ENCODE data around the gene LRRK1.
"Not testable (repeated sequence)": the region's sequence is repeated elsewhere in the genome, so short reads cannot be mapped to it uniquely, and the experiment has no call there.

The LRRK1 gene

GRCh38 chr15:101078669-101079323 is 159.6 kb downstream of the LRRK1 start:
- DNase-seq: no peak

DNA sequence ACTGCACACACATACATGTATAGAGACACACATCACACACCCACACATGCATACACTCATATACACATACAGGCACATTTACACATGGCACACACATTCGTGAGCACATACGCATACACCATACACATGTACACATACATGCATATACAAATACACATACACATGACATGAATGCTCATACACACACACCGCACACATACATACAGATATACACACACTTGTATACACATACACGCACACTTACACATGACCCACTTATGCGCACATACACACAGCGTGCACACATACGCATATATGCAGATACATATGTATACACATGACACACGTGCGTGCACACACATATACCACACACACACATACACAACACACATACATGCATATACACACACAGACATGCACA is 162.7 kb downstream of the LRRK1 start:
- no peak for DNase-seq

DNA sequence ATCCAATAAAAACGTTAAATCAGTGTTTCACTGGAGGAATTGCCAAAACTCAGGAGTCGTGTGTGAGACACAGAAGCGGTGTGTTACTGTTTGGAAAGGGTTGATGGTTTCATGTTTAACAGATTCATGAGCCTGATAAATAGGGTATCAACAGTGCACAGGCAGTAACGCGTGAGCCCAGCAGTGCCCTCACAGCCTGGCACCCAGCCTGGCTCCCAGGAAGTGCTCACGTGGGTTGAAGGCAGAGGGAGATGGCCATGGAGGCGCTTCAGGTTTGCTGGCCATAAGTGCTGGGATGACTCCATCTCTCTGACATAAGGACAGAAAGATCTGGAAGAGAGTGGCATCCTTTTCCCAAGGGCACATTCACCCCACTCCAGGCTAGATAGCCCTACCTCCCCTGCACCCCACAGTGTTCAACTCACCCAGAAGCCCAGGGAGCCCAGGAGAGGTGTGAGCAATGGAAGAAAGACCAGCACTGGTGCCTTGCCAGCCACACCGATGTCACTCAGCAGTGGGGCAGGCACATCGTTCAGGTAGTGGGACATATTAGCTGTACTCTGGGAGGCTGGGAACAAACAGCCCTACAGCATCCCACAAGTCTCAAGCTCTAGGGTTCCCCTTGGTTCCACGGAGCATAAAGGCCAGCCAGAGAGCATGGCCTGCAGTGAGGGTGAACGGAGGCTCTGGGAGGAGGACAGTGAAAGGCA is 164.3 kb downstream of the LRRK1 start:
- DNase-seq: no peak

- DNase-seq: no peak
Measured at GRCh38 chr15:101084801-101085200, 165.6 kb downstream of the LRRK1 start.

DNA sequence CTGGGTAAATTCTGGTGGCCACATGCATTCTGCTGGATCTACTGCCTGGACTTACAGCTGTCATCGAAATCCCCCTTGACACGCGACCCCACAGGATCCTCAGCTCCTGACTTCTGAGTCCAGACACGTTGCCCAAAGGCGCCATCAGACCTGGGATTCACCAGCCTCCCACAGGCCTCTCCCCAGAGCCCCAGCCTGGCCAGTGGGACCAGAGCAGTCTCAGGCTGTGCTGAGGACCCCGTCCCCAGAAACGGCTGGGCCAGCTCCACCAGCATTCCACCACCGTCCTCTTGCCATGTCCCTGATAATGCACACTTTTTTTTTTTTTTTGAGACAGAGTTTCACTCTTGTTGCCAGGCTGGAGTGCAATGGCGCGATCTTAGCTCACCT is 166.1 kb downstream of the LRRK1 start:
- DNase-seq: no peak

- DNase-seq: no peak
Measured at GRCh38 chr15:101086394-101087171, 167.4 kb downstream of the LRRK1 start.

- DNase-seq: no peak
Measured at GRCh38 chr15:101087172-101087769, 168.1 kb downstream of the LRRK1 start.

DNA sequence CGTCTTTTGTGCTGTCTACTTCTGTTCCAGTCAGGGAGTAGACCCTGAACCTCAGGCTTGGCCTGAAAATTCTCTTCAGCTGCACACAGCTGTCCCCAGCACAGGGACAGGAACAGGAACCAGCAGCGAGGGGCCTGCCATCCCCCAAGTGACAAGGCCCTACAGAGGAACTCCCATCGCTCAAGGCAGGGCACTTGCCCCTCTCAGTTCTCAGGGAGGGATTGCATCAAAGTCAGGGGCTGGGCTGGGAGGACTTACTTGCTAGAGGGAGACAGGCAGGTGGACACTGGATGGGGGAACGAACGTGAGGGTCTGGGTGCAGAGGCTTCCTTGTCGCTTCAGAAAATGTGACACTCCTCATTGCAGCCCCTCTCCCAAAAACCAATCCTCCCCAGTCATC is 169.1 kb downstream of the LRRK1 start:
- no peak for DNase-seq

DNA sequence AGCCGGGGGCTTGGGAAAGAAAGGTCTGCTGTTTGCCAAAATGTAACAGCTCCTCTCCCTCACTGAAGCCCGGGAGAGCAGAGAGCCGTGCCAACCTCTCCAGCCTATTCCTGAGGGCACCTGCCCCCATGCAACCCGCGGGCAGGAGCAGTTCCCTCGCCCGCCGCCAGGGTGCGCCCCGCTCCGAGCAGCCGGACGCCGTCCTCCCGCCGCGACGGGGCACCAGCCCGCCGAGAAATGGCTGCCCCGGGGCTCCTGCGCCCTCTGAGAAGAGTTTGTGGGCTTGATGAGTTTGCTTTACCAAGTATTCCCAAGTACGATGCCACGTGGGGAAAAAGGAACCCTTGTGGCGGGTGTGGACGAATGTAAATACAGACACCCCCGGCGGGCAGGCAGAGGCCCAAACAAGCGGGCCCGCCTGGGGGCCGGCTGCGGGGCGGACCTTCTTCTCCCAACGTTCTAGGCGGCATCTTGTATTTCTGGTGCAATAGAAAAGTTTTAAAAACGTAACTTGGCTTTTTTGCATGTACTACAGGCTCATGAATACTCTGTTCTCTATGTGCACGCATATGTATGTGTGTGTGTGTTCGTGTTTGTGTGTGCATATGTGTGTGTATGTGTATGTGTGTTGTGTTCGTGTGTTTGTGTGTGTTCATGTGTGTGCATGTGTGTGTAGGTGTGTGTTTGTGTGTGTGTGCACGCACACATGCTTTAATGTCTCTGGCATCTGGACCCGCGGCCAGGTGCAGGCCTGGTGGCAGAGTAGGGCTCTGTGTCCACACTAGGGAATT is 169.8 kb downstream of the LRRK1 start:
- peak; percentile 55 for DNase-seq

- DNase-seq: no peak
Measured at GRCh38 chr15:101089579-101090427, 170.6 kb downstream of the LRRK1 start.

GRCh38 chr15:101090428-101090790 is 171.3 kb downstream of the LRRK1 start:
- no peak for DNase-seq

- DNase-seq: peak; percentile 84
Measured at GRCh38 chr15:101091080-101092017, 172.2 kb downstream of the LRRK1 start.

- no peak for DNase-seq
Measured at GRCh38 chr15:101092156-101092866, 173.2 kb downstream of the LRRK1 start.

GRCh38 chr15:101092867-101093202 is 173.7 kb downstream of the LRRK1 start:
- no peak for DNase-seq

- no peak for DNase-seq
Measured at GRCh38 chr15:101093958-101094357, 174.8 kb downstream of the LRRK1 start.

DNA sequence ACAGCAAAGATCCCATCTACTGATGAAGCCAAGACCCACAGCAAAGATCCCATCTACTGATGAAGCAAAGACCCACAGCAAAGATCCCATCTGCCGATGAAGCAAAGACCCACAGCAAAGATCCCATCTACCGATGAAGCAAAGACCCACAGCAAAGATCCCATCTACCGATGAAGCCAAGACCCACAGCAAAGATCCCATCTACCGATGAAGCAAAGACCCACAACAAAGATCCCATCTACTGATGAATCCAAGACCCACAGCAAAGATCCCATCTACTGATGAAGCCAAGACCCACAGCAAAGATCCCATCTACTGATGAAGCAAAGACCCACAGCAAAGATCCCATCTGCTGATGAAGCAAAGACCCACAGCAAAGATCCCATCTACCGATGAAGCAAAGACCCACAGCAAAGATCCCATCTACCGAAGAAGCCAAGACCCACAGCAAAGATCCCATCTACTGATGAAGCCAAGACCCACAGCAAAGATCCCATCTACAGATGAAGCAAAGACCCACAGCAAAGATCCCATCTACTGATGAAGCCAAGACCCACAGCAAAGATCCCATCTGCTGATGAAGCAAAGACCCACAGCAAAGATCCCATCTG is 176.7 kb downstream of the LRRK1 start:
- DNase-seq: not testable (repeated sequence)

DNA sequence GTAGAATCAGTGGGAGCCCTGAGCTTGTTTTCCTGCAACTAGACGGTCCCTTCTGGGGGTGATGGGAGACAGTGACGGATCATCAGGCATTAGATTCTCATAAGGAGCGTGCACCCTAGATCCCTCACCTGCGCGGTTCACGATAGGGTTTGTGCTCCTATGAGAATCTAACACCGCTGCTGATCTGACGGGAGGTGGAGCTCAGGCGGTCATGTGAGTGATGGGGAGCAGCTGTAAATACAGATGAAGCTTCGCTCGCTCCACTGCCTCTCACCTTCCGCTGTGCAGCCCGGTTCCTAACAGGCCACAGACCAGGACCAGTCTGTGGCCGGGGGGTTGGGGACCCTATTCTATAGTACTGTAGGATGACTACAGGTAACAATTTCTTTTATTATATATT is 178.0 kb downstream of the LRRK1 start:
- DNase-seq: no peak

- no peak for DNase-seq
Measured at GRCh38 chr15:101099183-101099582, 180.0 kb downstream of the LRRK1 start.

GRCh38 chr15:101100118-101100517 is 181.0 kb downstream of the LRRK1 start:
- DNase-seq: no peak

Data from EL (cell line).